Transverse colon (tissue), 4 donors: ENCODE results near the gene CPEB4.

ENCODE experiments used
- CTCF ChIP-seq, 5 experiments: fragments of 200-600 bp in 3 of 5; fragments of 450-650 bp in 2 of 5; sonication (generic) in 3 of 5; IDR thresholded peaks; 1 replicate in 2 of 5; 2 replicates in 3 of 5; pipeline ENCODE4 v1.5.1; 2016 to 2017; ENCODE audit warnings: antibody characterized with exemption in 5 of 5, inconsistent platforms in 3 of 5, mild to moderate bottlenecking in 2 of 5, moderate library complexity in 1 of 5
- EP300 ChIP-seq: sonication (generic); formaldehyde crosslinking; IDR thresholded peaks from one replicate; pipeline ENCODE4 v1.6.1; 2017; ENCODE audit warnings: antibody characterized with exemption, low read depth
- POLR2A ChIP-seq: fragments of 450-650 bp; IDR thresholded peaks from one replicate; pipeline ENCODE4 v1.6.1; 2016; ENCODE audit warnings: antibody characterized with exemption, mild to moderate bottlenecking, moderate library complexity
- POLR2AphosphoS5 ChIP-seq, 3 donors: sonication (generic); formaldehyde crosslinking; IDR thresholded peaks; one replicate each; pipeline ENCODE4 v1.6.1; 2016; ENCODE audit warnings: antibody characterized with exemption in 3 of 3

- TF ChIP-seq CTCF (IDR thresholded peaks at IDR 0.05), result peak in 4 of 5 experiments; percentile 2 to 53 (median 21)
- no peak for TF ChIP-seq POLR2A
- no peak for TF ChIP-seq EP300
- peak in 1 of 3 donors; percentile 54 for TF ChIP-seq POLR2AphosphoS5 (IDR thresholded peaks at IDR 0.05)
These were observed 2.6 kb upstream of the CPEB4 start for GRCh38 chr5:173885475-173886010.
